B cell (primary cell): ENCODE data around the gene CUEDC2. TPM values are rescaled to one million over a fixed set of nuclear protein-coding genes. Genes with fewer than 3 reads are reported as not detected.

ENCODE experiments used
- ATAC-seq: fragments of 200-7000 bp; cut with Tn5 transposase; one replicate; pipeline ENCODE4 v1.10.0; 2021; ENCODE audit warnings: low read depth, mild to moderate bottlenecking, moderate number of reproducible peaks, moderate library complexity
- CTCF ChIA-PET: fragments of 350-600 bp; sonication (Branson Sonifier 250); formaldehyde crosslinking; loops from one replicate; lab custom pipeline; 2021; ENCODE audit warnings: antibody characterized with exemption, inconsistent platforms; lab: Charles Lee
- POLR2A ChIA-PET: fragments of 350-600 bp; sonication (Branson Sonifier 250); formaldehyde crosslinking; loops from one replicate; lab custom pipeline; 2021; ENCODE audit warnings: antibody characterized with exemption; lab: Charles Lee
- DNase-seq: peaks from one replicate; pipeline ENCODE4 v3.0.0; 2013
- H2AFZ ChIP-seq: 2 replicates; pipeline ENCODE4 v1.6.1; 2012; ENCODE audit warnings: mild to moderate bottlenecking, low read depth, low read length; ENCODE audit not compliant: insufficient read depth, poor library complexity, severe bottlenecking
- H3K27ac ChIP-seq, 2 donors: 1 replicate in 1 of 2; 2 replicates in 1 of 2; pipeline ENCODE4 v1.5.1; 2012 to 2013; ENCODE audit warnings: low read length in 2 of 2, mild to moderate bottlenecking in 2 of 2, moderate library complexity in 1 of 2
- H3K27me3 ChIP-seq, 4 experiments: fragments of 200-600 bp in 1 of 4; sonication (generic) in 1 of 4; replicated peaks in 1 of 4; 1 replicate in 2 of 4; 2 replicates in 2 of 4; pipeline versions ENCODE4 v1.6.1 to v1.7.0; 2013 to 2016; ENCODE audit warnings: low read length in 3 of 4, mild to moderate bottlenecking in 2 of 4, mixed read lengths in 1 of 4, moderate library complexity in 1 of 4; ENCODE audit not compliant: insufficient read depth in 4 of 4, control insufficient read depth in 3 of 4; ENCODE audit errors: control extremely low read depth in 1 of 4
- H3K36me3 ChIP-seq, 2 experiments: replicated peaks in 1 of 2; 1 replicate in 1 of 2; 2 replicates in 1 of 2; pipeline versions ENCODE4 v1.6.1 to v1.7.1; 2013; ENCODE audit warnings: low read length in 1 of 2; ENCODE audit not compliant: insufficient read depth in 2 of 2, control insufficient read depth in 1 of 2; ENCODE audit errors: control extremely low read depth in 1 of 2, extremely low read depth in 1 of 2
- H3K4me1 ChIP-seq, 2 donors: fragments of 200-600 bp in 1 of 2; sonication (generic) in 1 of 2; 1 replicate in 1 of 2; 2 replicates in 1 of 2; pipeline versions ENCODE4 v1.5.1 to v1.6.1; 2013 to 2017; ENCODE audit warnings: low read length in 2 of 2; ENCODE audit not compliant: control insufficient read depth in 2 of 2, insufficient read depth in 2 of 2
- H3K4me2 ChIP-seq: replicated peaks from 2 replicates; pipeline ENCODE3; 2012; ENCODE audit warnings: mild to moderate bottlenecking, low read depth, low read length; ENCODE audit not compliant: poor library complexity, severe bottlenecking
- H3K4me3 ChIP-seq, 5 experiments: fragments of 200-600 bp in 1 of 5; sonication (generic) in 1 of 5; 1 replicate in 3 of 5; 2 replicates in 2 of 5; pipeline versions ENCODE4 v1.5.1 to v1.7.0; 2011 to 2016; ENCODE audit warnings: low read length in 4 of 5, mild to moderate bottlenecking in 4 of 5, low read depth in 2 of 5, control low read depth in 1 of 5, moderate library complexity in 1 of 5; ENCODE audit not compliant: insufficient read depth in 1 of 5; ENCODE audit errors: control extremely low read depth in 1 of 5, extremely low read depth in 1 of 5
- H3K79me2 ChIP-seq: fragments of 200-600 bp; sonication (generic); one replicate; pipeline ENCODE4 v1.6.0; 2016; ENCODE audit warnings: low read length; ENCODE audit not compliant: control insufficient read depth, insufficient read depth
- H3K9ac ChIP-seq: fragments of 200-600 bp; sonication (generic); 2 replicates; pipeline ENCODE4 v1.6.1; 2017; ENCODE audit warnings: mild to moderate bottlenecking, low read length, moderate library complexity
- H3K9me3 ChIP-seq, 3 donors: one replicate each; pipeline versions ENCODE4 v1.6.1 to v1.7.1; 2013; ENCODE audit warnings: low read length in 2 of 3; ENCODE audit not compliant: control insufficient read depth in 2 of 3, insufficient read depth in 1 of 3; ENCODE audit errors: control extremely low read depth in 1 of 3
- H4K20me1 ChIP-seq: 2 replicates; pipeline ENCODE4 v1.6.0; 2012; ENCODE audit warnings: mild to moderate bottlenecking, low read length; ENCODE audit not compliant: insufficient read depth, control insufficient read depth, poor library complexity, severe bottlenecking
- H3K27ac Mint-ChIP-seq: one replicate; pipeline ENCODE4 v1.8.0; 2021; ENCODE audit warnings: mixed read lengths
- H3K27me3 Mint-ChIP-seq: one replicate; pipeline ENCODE4 v1.8.0; 2021; ENCODE audit warnings: mixed read lengths
- H3K4me1 Mint-ChIP-seq: one replicate; pipeline ENCODE4 v1.8.0; 2021; ENCODE audit warnings: mixed read lengths
- H3K4me3 Mint-ChIP-seq: one replicate; pipeline ENCODE4 v1.8.0; 2021; ENCODE audit warnings: mixed read lengths
- H3K9me3 Mint-ChIP-seq: one replicate; pipeline ENCODE4 v1.8.0; 2022; ENCODE audit warnings: mixed read lengths; ENCODE audit not compliant: insufficient read depth
- CTCF ChIP-seq: fragments of 200-600 bp; IDR thresholded peaks from one replicate; pipeline ENCODE4 v1.8.0; 2022; ENCODE audit warnings: antibody characterized with exemption, mild to moderate bottlenecking
- EZH2 ChIP-seq: IDR thresholded peaks from 2 replicates; pipeline ENCODE4 v1.6.1; 2012; ENCODE audit warnings: borderline replicate concordance, low read depth, mild to moderate bottlenecking, moderate library complexity, low read length; ENCODE audit not compliant: insufficient read depth, poor library complexity, severe bottlenecking
- WGBS: methylation state at CpG from one replicate; pipeline ENCODE4 v1.1.5; 2013; ENCODE audit warnings: missing lambda C conversion rate; ENCODE audit not compliant: insufficient coverage; 5-methylcytosine and 5-hydroxymethylcytosine counted together
- intact Hi-C: fragments of 100-400 bp; cut with micrococcal nuclease; formaldehyde crosslinking; loops from one replicate; pipeline ENCODE4 v1.10.0; 2022
- polyA plus RNA-seq: library from polyadenylated mRNA; depleted of rRNA; stranded (reverse); fragments of >200 nt; gene quantifications from 2 replicates; pipeline ENCODE4 v1.2.3, GENCODE V29; 2012
- total RNA-seq, 2 donors: library from RNA; stranded (reverse); fragments of 120-200 nt in 1 of 2; gene quantifications; 1 replicate in 1 of 2; 2 replicates in 1 of 2; pipeline versions ENCODE4 v1.2.3 to v1.2.4, GENCODE V29; 2013 to 2022

Gene CUEDC2
- total and polyA plus RNA-seq, 2 donors (not counting 1 experiment from before 2014, with no cell fraction given) = 35.6 to 49.4 TPM

GRCh38 chr10:102393411-102394078, 38.8 kb downstream of the CUEDC2 start:
- POLR2A ChIA-PET = interaction anchor here (0.6 to 3.7 kb wide), 12 partner anchors 8 to 275 kb away, joined by 3 to 38 read pairs (median 4); partner anchors contain the start of genes C10orf95, CUEDC2 and FBXL15
- Histone ChIP-seq H3K27ac (peak overlapping the region; percentile 98 to 100), H3K4me1 (peaks cover 28 to 37% of the 10 kb centered on the region in 2 donors)

More at GRCh38 chr10:102393411-102394078, 38.8 kb downstream of the CUEDC2 start:
- TF ChIP-seq CTCF (peak; percentile 93), EZH2 (no peak)
- Histone ChIP-seq H3K4me3 (peak overlapping the region; percentile 39 to 100 (median 99)), H3K27me3 (no peaks in the 10 kb centered on the region), H3K36me3 (peaks cover 0 to 22% of the 10 kb centered on the region in 2 experiments), H4K20me1 (peaks cover 35% of the 10 kb centered on the region), H3K4me2 (peak overlapping the region; percentile 99), H3K9ac (peak overlapping the region; percentile 96), H2AFZ (no peak overlapping the region), H3K9me3 (no peaks in the 10 kb centered on the region), H3K79me2 (peaks cover 41% of the 10 kb centered on the region)
- CTCF ChIA-PET = interaction anchor here (0.6 to 8.8 kb wide), 21 partner anchors 9 to 283 kb away, joined by 3 to 108 read pairs (median 5); partner anchors contain the start of genes ACTR1A, C10orf95 and FBXL15
- whole genome bisulfite sequencing = 9% methylated on average over 18 of the region's 30 CpGs
- ATAC-seq = no peak
- Mint-ChIP-seq H3K9me3 (no peaks in the 10 kb centered on the region), H3K4me3 (peak overlapping the region; percentile 95), H3K4me1 (peaks cover 37% of the 10 kb centered on the region), H3K27ac (peak overlapping the region; percentile 99), H3K27me3 (no peaks in the 10 kb centered on the region)
- intact Hi-C loops = loop anchor here (1.0 to 2.0 kb wide), 8 partner anchors 28 to 190 kb away; partner anchors contain the start of genes GBF1 and SUFU
- no peak for DNase-seq
